HG03432 (cell line): ENCODE data around the gene MLLT3.
A peak's percentile ranks its signal among the peaks of the same experiment; 100 is the strongest.

Experiments
- ATAC-seq: cut with Tn5 transposase; IDR thresholded peaks from one replicate; pipeline ENCODE4 v1.9.1; 2021; ENCODE audit warnings: mild to moderate bottlenecking, moderate library complexity; ENCODE audit not compliant: unreplicated experiment

MLLT3 gene

DNA sequence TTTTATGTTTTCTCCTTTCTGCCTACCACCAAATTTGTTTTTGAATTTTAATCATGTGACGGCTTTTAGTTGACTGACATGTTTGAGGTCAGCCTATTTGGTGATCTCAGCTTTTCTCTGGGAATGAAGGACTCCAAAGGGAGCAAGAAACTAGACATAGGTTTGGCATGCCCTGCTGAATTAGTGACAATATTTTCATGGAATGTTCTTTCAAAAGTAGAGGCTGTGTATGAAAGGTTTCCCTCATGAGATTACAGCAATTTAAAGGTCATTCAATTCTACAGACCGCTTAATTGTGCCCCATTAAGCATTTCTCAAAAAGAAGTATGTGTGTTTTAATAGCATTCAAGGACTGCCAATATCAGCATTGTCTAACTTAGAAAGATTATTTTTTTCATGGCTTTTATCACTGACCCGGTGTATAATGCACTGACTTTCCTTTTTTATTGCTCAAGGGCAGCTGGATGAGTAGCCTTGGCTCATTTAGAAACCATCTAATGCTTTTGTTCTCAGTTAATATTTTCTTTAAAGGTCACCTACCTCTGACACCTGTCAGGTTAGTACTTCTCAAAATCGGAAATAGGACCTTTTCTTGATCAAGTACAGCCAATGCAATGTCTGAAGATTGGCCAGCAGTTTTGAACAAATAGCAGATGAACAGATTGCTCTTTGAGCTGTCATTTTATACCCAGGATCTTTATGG is 8.1 kb upstream of the MLLT3 start:
- ATAC-seq, result no peak

- no peak for ATAC-seq
Observed at GRCh38 chr9:20625003-20625349, 2.7 kb upstream of the MLLT3 start.

GRCh38 chr9:20624201-20625002 is 2.1 kb upstream of the MLLT3 start:
- ATAC-seq, result peak; percentile 23

GRCh38 chr9:20623748-20624124 is 1.4 kb upstream of the MLLT3 start:
- ATAC-seq, result no peak

DNA sequence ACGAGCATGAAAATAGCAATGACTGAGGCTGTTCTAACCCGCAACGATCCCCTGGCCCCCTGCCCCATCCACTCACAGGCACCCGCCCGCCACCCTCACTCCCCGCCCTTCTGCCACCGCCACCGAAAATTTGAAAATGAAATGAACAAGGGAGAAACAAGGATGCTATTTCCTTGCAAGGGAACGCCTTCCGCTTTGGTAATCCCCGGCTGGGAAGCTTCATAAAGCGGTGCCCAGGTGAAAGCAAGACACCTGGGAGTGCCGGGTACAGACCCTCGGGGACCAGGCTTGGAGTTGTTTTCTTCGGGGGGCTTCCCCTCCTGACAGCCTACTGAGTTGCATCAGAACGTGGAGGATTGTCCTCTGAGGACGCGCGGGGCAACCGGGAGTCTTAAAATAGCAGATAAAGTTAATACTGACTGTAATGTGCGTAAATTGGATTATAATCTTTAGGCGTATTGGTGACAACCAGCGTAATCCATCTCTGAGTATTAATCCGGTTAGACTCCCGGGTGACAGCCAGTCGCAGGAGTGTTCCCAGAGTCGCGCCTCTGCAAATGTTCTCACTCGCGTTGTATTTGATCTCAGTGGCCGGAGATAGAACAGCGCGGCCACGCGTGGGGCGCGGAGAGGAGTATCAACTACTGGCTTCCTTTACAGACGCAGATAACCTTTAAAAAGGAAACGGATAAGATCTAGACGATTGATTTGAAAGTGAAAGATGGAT is 885 bp upstream of the MLLT3 start:
- ATAC-seq, result peak; percentile 5

- peak; percentile 24 for ATAC-seq
Observed at GRCh38 chr9:20621471-20622329, 599 bp downstream of the MLLT3 start.

DNA sequence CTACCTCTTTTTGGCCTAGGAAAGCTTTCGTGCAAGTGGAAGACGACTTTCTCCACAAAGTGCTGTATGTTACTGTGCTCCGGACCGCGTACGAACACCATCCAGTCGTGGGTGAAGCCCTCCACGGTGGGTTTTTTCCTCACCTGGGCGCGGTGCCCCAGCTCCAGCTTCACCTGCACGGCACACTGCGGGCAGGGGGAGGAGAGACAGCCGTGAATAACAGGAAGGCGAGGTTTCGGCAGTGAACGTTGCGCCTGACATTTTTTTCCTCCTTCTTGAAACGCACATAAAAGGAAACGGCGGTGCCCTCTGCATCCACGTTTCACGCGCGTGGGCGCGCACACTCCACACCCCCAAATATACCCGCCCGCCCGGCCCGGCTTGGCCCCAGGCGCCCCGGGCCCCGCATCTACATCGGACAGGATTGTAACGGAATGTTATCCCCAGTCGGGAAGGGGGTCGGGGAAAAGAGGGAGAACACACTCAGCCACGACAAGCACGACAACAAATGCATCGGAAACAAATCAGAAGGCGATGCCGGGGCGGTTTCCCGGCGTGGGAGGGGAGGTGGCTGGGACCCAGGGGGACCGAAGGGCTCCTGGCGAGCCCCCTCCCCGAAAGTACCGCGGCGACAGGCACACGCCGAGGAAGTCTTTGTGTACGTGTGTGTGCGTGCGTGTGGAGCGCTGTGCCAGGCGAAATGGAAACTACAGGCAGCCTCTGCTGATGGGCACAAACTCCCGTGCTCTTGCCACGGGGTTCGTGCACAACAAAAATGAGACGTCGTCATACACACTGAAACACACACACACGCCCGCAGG is 1.4 kb downstream of the MLLT3 start:
- ATAC-seq, result no peak

DNA sequence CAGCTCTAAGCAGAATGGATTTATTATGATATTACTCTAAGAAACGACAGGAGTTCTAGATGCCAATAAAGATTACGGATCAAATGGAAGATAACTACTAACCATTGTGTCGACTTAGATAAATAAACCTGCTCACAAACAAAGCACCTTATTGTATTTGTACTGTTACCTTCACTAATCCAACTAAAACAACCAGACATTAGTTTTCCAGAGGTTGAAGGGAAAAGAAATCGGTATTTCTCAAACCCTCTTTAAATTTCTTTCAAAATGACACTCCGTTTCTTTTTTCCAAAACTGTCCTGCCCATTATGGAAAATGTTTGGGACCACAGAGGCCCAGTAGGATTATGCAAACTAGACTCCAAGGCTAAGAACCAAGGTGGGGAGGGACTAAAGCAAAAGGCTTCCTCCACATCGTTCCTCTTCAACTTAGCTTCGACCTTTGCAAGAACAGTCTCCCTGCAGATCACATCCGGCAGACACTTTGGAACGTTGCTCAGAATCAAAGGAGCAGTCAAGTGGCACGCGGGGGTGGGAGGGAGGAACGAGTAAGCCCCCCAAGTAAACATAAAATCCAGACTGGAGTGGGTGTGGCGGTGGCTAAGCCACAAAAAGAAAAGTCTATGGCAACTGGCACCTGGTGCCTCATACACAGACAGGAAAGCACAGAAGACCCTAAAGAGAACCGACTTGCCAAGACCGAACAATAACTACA is 2.7 kb downstream of the MLLT3 start:
- no peak for ATAC-seq

DNA sequence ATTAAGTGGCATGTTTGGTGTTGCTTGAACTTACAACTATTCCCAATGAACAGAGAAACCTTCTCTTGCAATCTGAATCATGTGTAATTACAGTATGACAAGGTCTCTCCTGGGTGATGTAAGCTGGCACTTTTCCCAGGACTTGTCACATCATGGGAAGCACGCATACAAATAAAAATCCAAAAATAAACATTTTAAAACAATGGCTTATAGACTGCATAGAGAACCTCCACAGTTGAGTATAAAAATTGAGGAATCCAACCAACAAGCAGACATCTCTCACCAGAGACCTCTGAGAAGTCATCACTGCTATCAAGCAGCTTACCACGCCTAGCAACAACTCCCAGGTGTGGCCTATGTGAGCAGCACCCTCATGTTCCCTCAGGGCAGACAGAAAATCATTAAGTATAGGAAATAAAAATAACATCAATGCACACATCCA is 3.9 kb downstream of the MLLT3 start:
- no peak for ATAC-seq

DNA sequence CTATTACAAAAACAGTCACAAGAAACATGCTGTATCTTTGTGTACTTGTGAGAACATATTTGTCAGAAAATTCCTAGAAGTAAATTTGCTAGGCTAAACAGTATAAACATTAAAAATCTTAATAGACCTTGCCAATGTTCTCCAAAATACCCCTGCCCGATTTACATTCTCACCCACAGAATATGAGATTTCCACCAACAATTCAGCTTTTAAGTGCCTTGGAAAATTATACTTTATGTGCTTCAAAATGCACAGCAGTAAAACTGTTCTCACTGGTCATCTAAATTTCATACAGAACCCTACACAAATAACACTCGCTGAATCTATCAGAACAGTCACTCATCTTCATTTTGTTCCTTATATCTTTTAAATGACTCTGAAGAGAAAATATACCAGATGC is 5.5 kb downstream of the MLLT3 start:
- no peak for ATAC-seq

DNA sequence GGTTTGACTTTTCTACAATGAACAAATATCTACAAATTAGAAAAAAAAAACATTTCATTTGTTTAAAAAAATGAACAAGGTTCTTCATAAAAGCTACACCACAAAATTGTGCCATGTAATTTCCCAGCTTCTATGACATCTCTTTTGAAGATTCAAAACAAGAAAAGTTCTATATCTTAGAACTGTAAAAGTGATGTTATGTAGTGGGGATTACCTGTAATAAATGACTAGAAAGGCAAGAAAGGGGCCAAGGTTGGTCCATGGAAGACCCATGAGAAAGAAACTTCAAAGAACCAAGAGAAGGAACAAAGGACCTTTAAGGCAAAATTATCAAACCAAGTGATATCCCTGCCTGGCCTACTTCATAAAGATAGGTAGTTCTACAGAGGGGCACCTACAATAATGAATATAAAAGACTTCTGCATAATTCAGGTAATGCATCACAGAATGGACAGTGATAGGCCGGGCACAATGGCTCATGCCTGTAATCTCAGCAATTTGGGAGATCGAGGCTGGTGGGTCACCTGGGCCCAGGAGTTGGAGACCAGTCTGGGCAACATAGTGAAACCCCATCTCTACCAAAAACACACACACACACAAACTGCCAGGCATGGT is 7.6 kb downstream of the MLLT3 start:
- no peak for ATAC-seq

- ATAC-seq, result no peak
Observed at GRCh38 chr9:20611691-20612287, 10.5 kb downstream of the MLLT3 start.

DNA sequence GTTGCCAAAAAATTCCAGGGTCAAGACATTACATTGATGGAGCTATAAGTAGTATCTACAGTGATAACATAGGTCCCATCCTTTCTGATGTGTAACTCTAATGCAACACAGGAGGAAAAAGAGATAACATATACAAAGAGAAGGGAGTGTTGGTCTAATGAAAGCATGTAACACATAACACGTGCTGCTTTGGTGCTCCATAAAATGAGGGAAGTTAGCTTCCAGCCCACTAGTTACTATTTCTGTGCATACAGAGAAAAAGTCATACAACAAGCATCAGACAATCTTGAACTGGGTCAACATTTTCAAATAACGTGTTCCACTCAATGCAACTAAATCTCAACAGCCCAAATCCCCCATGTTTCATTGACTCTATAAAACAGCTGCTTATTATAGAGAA is 11.7 kb downstream of the MLLT3 start:
- no peak for ATAC-seq

GRCh38 chr9:20608582-20608981 is 13.7 kb downstream of the MLLT3 start:
- ATAC-seq, result no peak

GRCh38 chr9:20606652-20607051 is 15.6 kb downstream of the MLLT3 start:
- ATAC-seq, result no peak

DNA sequence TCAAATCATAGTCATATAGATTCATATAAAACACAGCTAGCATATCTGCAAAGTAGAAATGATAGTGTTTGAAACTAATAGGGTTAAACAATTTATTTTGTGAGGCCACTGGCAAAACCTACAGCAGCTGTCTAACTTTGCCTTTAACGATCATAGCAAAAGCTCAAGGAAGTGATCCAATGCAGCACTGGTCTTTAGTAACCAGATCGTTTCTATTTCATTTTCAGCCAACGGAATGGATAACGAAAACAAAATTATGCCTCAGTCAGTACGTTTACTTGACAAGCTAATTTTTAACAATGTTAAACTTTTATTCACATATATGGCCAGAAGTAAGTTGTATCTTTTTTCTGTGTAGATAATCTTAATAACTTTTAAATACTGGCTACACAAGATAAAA is 17.7 kb downstream of the MLLT3 start:
- ATAC-seq, result peak; percentile 85

GRCh38 chr9:20603524-20604268 is 18.6 kb downstream of the MLLT3 start:
- no peak for ATAC-seq

DNA sequence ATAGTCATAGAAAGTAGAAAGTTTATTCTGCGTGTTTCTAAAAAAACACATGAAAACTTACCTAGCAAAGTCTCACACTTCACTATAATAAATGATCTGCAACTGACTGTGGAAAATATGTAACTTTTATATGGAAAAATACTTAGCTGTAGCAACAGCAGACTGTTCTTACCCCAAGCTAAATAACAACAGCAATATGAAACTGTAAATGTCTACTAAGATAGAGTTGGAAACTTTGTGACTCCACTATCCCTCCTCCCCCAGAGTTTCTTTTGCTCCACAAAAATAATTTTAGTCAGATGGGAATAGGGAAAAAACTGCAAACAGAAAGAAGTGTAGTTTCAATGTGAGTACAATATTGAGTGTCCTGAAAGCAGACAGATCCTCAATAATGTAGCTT is 21.0 kb downstream of the MLLT3 start:
- ATAC-seq, result no peak
